C4-2B (cell line): ENCODE data around the gene CDC37L1.
A peak's percentile ranks its signal among the peaks of the same experiment; 100 is the strongest.

Source experiments
- CTCF ChIP-seq: fragments of 450-650 bp; conservative IDR thresholded peaks from 2 replicates; pipeline ENCODE4 v1.5.1; 2017; ENCODE audit warnings: mild to moderate bottlenecking
- ZFX ChIP-seq: fragments of 450-650 bp; IDR thresholded peaks from 2 replicates; pipeline ENCODE4 v1.6.1; 2017

GRCh38 chr9:4640027-4640426 lies 39.3 kb upstream of the CDC37L1 start:
- TF ChIP-seq CTCF, result peak; percentile 65
- TF ChIP-seq ZFX, result no peak
